GM19239 (cell line): ENCODE measurements around the gene TCF3.
"Not testable (repeated sequence)": the region's sequence is repeated elsewhere in the genome, so short reads cannot be mapped to it uniquely, and the experiment has no call there.

Experiments
- DNase-seq: peaks from one replicate; pipeline ENCODE4 v3.0.0; 2011; ENCODE audit warnings: low spot score; ENCODE audit not compliant: insufficient read length
- FAIRE-seq: peaks from 2 replicates; lab custom pipeline; 2011; peaks lifted over from hg19 to GRCh38; lab: Jason Lieb, UNC

The TCF3 gene

DNA sequence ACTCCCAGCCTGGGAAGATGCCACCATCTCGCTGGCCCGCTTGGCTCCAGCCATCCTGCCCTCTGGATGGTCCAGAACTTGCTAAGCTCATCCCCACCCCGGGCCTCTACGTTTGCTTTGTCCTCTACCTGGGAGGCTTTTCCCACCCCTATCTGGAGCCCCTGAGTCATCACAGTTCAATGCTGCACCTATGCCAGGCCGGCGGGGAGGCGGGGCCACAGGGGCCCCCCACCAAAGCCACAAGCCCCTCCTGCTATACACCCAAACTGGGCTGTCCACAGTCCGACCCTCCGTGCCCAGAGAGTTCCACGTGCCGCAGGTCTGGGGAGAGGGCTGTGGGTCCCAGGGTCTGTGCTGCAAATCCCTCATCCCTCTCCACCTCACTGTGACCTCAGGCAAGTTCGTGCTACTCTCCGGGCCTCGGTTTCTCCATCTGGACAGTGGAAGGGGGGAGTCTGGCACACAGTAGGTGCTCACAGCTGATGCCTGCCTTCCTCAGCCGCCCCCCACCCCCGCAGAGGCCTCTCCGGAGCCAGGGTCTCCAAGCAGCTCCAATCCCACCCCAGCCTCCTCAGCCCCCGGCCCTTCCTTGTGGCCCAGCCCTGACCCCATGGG, 1.9 kb upstream of the TCF3 start:
- DNase-seq (no peak), FAIRE-seq (no peak)

DNA sequence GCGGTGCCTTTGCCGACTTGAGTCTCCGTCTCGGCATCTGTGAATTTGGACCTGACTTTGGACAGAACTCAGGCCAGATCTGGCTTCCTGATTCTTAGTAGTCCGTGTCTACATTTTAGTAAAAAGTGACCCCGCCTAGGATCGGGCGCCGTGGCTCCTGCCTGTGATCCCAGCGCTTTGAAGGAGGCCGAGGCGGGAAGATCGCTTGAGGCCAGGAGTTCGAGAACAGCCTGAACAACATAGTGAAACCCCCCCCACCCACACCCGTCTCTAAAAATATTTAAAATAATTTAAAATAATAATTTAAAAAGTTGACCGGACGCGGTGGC, 849 bp upstream of the TCF3 start:
- FAIRE-seq (no peak), DNase-seq (no peak)

DNA sequence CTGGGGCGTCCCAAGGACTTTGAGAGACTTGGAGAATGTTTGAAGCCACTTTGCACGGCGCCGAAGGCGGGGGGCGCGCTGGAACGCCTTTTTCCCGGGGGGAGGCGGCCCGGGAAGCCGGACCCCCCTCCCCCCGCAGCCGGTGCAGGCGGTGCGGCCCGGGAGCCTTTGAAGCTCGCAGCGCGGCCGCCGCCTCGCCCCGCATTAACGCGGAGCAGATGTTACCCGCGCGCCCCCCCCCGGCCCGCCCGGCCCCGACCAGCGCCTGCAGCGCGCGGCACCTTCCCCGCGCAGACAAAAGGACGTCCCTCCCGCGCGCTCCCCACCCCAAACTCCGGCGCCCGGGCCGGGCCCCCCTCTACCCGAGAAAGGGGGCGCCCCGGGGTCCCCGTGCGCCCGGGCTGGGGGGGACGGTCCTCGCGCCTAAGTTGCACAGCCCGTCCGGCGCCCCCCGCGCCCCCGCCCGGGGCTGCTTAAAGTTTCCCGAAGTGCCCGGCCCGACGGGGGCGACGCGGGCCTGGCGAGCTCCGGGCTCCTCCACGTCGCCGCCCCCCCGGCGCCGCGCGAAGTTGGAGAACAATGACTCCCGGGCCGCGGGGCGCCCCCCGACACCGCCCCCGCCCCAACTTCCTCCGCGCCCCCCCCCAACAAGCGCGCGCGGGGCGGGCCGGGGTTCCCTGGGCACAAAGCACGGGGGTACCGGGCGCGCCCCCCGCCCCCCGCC, 685 bp downstream of the TCF3 start:
- FAIRE-seq (no peak), DNase-seq (no peak)

DNA sequence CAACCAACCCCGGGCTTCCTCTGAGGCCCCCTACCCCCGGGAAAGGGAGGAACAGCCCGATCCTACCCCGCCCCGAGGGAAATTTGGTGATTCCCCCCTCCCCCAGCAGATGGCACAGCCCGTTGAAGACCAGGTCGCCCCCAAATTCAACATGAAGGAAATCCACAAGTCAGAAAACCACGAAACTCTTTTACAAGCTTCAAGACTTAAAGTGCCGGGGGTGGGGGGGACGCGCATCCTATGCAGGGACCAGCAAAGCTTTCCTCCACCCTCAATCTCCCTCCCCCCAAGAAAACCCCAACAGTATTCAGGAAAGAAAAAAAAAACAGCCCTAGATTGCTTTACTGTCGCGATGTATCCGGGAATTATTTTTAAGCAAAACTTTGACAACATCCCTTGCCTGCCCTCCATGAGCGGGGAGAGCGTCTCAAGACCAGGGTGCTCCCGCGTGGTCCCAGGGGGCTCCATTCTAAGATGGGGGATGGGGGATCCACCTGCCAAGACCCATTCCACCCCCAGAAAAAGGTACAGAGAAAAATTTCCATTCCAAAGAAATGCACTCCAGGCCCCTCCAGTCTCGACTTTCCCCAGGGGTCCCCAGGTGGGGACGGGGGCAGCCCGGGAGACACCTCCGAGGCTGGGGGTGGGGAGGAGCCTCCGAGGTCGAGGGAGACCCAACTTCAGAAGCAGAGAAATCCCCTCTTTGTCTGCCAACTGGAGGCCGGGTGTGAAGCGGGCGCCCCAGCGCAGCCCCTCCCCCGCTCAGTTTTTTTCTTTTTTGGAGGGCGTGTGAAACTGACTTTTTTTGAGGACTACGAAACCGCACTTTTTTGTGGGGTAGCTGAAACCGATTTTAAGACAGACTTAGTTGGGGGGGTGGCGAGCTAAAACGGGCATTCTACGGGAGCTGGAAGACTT, 1.5 kb downstream of the TCF3 start:
- FAIRE-seq: peak; percentile 91
- DNase-seq: no peak

DNA sequence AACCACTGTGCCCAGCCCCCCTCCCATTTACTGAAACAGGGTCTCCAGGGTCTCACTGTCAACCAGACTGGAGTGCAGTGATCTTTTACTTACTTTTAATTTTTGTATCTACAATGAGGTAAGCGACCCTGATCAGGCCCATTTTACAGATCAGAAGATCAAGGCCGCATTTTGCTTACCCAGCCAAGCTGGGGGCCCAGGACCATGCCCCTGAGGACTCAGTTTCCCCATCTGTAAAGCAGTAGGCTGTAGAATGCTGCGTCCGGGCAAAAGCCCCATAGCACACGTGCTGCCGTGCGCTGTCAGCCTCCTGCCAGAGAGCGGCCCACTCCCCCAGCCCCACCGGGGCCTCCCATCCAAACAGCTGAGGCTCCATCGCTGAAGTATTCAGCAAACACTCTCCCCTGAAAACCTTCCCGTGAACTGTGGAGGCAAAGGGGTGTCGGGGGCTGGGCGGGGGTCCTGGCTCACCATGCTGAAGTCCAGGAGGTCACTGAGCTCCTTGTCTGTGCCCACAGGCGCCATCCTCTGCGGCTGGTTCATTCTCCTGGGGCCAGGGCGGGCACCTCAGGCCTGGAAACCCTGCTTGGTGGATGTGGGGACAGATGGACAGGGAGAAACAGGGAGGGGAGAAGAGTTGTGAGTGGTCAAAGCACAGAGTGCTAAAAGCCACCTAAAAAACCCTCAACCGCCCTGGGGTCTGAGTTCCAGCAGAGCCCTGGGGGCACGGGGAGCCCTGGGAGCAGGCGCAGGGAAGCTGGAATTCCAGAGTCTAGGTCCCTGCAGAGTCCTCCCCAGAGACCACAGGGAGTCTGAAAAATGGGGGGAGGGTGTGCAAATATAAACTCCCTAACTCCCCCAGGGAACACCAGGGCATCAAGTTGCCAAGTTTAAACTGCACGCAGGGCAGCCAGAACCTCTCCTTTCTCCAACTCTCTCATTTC, 2.4 kb downstream of the TCF3 start:
- peak; percentile 47 for FAIRE-seq
- DNase-seq: no peak

DNA sequence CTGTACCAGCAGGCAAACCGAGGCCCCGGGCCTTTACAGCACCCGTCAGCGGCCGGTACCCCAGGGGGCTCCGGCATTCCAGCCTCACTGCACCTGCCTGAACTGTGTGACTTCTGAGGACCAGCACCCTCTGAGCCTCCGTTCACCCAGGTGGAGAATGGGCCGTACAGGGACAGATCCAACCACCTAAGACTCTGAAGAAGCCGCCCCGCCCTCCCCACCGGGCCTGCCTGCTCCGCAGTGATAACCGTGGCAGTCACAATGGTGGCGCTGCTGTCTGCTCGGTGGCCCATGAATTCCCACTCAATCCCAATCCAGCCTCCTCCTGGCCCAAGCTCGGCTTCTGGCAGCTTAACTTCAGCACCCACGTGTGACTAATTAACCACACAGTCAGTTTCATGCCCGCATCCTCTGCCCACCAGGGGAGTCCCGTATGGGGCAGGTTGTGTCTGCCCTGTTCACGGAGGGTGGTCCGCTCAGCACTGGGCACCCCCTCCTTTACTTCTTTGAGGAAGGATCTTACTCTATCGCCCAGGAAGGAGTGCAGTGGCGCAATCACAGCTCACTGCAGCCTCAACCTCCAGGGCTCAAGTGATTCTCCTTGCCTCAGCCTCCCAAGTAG, 3.4 kb downstream of the TCF3 start:
- FAIRE-seq: peak; percentile 69
- no peak for DNase-seq

DNA sequence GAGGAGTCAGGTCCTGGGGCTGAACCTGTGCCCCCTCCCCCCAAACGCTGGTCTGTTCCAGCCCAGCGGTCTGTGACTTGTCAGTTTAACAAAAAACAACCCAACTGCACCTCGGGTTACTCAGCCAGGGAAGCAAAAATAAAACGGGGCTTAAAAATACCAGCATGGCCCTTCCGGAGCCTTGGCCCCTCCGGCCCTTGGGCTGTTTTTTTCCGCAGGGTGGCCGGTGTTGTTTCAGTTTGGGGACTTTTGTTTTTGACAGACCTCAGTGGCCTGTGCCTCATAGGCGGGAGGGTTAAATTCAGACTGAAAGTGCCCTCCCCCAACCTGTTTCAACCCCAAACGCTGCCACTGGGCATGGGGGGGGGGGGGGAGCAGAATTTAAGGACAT, 4.0 kb downstream of the TCF3 start:
- FAIRE-seq (peak; percentile 100), DNase-seq (peak; percentile 92)

DNA sequence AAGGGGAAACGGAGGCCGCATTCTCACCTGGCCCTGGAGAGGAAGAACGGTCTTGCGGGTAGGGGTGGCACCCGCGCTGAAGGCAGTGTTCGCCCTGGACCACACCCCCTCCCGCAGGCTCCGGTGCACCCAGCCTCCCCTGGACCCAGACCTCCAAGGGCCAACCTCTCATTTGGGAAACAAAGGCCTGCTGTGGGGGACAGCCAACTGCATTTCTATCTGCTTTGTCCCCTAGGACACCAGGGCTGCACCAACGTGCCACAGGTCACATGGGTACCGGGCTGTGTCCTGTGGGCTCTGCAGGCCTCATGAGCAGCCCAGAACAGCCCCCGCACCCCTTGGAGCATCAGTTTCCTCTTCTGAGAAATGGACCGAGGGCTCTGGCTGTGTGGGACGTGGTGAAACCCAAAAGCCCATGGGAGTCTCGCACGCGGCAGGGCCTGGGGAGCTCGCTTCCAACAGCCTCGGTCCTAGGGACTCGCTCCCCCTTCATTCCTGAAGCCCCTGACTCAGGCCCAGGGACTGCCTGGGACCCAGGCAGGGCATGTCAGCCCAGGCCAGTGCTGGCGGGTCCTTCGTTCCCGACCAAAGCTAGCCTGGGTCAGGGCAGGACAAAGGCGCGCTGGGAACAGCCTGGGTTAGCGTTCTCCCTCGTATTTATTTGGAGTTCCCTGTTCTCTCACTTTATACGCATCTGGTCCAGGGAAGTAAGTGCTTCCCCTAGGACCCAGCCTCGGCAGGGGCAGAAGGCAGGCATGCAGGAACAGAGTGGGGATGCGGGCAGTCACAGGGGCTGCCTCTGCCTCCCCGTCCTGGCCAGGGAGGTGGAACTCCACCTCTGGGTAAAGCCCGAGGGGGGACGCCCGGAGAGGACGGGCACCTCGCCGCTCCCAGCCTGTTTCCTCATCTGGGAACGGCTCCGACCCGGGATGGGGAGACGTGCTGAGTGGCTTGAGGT, 4.6 kb downstream of the TCF3 start:
- FAIRE-seq: peak; percentile 87
- no peak for DNase-seq

DNA sequence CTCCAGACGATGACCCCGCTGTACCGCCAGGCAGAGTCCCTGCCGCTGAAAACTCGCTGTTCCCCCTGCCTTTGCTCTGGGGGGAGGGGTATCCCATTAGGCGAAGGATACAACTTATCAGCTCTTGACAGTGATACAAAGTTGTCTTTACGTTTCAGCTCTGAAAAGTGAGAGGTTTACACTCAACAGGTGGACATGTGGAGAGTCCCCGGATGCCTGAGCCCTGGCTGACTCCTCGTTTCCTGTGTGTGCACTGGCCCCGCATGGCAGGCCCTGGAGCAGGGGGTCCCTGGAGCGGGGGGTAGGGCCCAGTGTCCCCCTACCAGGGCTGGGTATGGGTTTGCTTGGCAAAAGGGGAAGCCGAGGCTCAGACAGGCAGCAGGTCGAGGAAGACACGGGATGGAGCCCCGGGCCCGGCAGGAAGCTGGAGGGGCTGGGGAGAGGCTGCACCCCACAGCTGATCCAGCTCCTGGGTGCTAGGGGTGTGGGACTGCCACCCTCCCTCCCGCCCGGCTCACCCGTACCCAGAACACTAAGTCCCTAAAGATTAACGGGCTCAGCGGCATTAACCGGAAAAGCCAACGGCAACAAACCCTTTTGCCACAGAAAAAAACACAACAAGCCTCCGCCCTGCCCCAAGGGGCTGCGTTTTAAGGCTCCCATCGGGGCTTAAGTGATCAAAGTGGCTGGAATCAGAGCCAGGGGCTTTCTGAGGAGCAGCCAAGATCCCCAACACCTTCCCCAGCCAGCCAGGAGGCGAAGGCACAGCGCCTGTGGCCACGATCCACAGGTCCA, 5.6 kb downstream of the TCF3 start:
- DNase-seq (no peak), FAIRE-seq (no peak)

DNA sequence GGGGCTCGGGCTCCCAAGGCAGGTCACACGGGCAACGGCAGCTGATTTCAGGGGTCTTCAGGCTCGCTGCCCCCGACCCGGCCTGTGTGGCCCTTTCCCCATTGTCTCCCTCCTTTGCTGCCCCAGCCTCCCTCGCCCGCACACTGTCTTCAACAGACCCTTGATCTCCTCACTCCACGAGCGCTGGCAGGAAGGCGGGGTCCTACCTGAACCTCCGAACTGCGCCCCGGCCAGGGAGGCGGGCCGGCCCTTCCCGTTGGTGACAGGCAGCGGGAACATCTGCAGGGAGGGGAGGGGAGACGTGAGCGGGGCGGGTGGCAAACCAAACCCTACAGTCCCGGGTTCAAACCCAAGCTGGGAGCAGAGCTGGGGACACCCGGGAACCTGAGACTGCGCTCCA, 6.3 kb downstream of the TCF3 start:
- FAIRE-seq (no peak), DNase-seq (no peak)

DNA sequence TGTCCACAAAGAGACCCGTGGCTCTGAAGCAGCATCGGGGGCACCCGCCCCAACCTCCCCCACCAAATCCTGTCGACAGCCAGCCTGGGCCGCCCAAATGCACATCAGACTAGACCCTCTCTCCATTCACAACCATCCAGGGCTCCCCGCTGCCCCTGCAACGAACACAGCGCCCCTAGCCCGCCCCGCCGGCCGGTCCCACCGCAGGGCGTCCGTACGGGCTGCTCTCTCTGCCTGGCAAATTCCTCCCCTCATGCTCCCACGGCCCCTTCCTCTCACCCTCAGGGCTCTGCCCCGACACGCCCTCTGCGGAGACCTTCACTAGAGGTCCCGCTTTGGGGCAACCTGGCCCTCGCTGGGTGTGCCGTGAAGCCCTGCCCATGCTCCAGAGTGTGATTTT, 7.1 kb downstream of the TCF3 start:
- DNase-seq (no peak), FAIRE-seq (no peak)

DNA sequence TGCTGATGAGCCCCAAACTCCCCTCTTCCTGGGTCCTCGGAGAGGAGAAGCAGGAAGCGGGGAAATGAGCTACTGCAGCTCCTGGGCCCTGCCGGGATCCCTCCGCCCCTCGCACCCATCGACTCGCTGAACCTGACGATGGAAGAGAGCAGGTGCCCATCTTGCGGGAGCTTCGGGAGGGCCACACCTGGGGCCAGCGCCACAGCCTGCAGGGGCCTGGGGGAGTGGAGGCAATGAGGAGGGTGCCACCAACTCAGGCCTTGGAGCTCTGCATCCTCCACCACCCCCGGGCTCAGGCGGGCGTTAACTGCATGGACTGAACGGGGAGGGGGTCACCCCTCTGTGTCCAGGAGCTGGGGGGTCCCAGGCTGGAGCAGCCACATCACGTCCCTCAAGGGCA, 8.3 kb downstream of the TCF3 start:
- DNase-seq (no peak), FAIRE-seq (no peak)

DNA sequence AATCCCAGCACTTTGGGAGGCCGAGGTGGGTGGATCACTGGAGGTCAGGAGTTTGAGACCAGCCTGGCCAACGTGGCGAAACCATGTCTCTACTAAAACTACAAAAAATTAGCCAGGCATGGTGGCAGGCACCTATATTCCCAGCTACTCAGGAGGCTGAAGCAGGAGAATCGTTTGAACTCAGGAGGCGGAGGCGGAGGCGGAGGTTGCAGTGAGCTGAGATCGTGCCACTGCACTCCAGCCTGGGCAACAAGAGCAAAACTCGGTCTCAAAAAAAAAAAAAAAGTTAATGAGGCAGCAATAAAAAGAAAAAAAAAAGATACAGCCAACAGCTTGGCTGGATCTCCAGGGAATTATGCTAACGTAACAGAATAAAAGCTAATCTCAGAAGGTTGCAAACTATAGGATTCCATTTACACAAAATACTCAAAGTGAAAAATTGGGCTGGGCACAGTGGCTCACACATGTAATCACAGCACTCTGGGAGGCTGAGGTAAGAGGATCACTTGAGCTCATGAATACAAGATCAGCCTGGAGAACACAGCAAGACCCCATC, 11.4 kb downstream of the TCF3 start:
- not testable (repeated sequence) for DNase-seq, FAIRE-seq

DNA sequence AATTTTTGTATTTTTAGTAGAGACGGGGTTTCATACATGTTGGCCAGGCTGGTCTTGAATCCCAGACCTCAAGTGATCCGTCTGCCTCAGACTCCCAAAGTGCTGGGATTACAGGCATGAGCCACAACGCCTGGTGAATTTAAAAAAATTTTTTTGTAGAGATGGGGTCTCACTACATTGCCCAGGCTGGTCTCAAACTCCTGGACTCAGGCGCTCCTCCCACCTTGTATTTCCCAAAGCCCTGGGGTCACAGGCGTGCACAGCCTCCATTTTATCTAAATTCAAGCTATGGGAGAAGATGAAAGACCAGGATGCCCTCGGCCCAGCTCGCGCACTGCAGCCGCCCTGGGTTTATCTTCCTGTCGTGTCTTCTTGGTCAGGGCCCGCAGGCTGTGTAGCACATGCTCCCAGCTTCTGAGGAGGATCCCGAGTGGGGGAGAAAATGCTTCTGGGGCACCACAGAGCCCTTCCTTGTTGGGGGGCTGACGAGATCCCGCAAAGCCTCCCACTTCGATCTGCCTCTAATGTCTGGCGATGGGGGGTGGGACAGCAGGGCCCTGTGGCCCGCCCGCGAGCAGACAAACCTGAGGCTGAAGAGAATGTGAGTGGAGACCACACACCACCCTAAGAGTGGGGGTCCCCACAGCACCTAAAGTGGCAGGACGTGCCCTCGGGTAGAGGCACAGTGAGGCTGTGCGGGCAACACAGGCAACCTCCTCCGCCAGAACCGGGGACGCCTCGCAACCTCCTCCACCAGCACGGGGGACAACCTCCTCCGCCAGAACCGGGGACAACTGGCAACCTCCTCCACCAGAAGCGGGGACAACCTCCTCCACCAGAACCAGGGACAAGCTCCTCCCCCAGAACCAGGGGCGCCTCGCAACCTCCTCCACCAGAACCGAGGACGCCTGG, 15.8 kb downstream of the TCF3 start:
- no peak for FAIRE-seq
- DNase-seq: no peak

DNA sequence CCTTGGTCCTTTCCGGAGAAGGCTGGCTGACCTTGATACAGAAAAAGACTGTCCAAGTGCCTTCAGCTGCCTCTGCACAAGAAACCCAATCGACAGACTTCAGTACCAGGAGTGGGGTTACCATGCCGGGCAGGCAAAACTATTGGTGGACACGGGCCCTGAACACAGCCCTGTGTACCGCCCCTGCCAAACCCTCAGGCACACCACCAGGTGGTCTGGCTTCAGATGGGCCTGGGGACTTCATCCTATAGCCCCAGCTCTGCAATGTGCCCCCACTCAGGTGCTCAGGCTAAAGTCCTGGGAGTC, 17.5 kb downstream of the TCF3 start:
- no peak for DNase-seq
- no peak for FAIRE-seq

DNA sequence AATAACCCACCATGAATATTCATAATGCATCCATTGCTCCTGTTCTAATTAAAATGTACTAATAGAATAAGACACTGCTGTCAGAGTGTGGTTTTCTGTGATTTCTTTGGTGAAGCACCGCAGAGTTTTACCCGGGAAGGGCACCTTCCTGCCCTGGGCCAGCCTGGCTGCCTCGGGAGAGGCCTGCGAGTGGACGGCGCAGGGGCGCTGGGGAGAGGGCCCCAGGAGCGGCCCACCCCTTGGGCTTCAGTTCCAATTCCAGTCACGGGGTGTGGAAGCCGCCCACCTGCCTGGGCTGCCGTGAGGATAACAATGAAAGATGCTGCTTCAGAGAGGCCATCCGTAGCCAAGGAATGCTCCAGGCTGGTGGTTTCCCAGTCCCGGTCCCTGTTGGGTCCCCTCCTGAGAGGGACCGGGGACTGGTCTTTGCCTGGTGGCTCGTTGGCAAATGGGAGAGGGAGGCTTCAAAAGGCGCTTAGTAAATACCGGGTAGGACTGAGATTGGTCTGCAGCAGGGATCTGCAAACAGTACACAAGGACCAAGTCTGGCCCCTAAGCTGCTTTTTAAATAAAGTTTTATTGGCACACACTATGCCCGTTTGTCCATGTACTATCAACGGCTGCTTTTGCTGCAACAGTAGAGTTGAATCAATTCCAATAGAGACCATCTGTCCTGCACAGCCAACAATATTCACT, 18.0 kb downstream of the TCF3 start:
- FAIRE-seq (no peak), DNase-seq (no peak)
